GM23338 (cell line): Measurements from ENCODE around the gene SEMA4C. TPM values are rescaled to one million over a fixed set of nuclear protein-coding genes. Genes with fewer than 3 reads are reported as not detected.

Experiments used
- ATAC-seq: fragments of 200-7000 bp; cut with Tn5 transposase; 3 replicates; pipeline ENCODE4 v1.9.1; 2020
- DNase-seq: peaks from one replicate; pipeline ENCODE4 v3.0.0-alpha.2; 2015; ENCODE audit warnings: low spot score
- H2AFZ ChIP-seq: fragments of 200-600 bp; sonication (generic); 2 replicates; pipeline ENCODE4 v1.8.0; 2016; ENCODE audit warnings: antibody characterized with exemption, mild to moderate bottlenecking, moderate library complexity
- H3F3A ChIP-seq: fragments of 200-600 bp; sonication (generic); replicated peaks from 2 replicates; pipeline ENCODE4 v1.8.0; 2017; ENCODE audit warnings: antibody characterized with exemption, mixed run types, low read depth
- H3K27ac ChIP-seq: fragments of 200-600 bp; sonication (generic); 2 replicates; pipeline ENCODE4 v1.6.1; 2016; ENCODE audit warnings: low read depth
- H3K27me3 ChIP-seq: fragments of 200-600 bp; sonication (generic); 2 replicates; pipeline ENCODE4 v1.8.0; 2016; ENCODE audit warnings: mild to moderate bottlenecking, mixed run types, moderate library complexity; ENCODE audit not compliant: insufficient read depth
- H3K36me3 ChIP-seq: fragments of 200-600 bp; sonication (generic); 2 replicates; pipeline ENCODE4 v1.8.0; 2016; ENCODE audit warnings: mild to moderate bottlenecking; ENCODE audit not compliant: insufficient read depth
- H3K4me1 ChIP-seq: fragments of 200-600 bp; sonication (generic); 2 replicates; pipeline ENCODE4 v1.8.0; 2016; ENCODE audit warnings: mild to moderate bottlenecking, moderate library complexity; ENCODE audit not compliant: insufficient read depth
- H3K4me2 ChIP-seq: fragments of 200-600 bp; sonication (generic); 2 replicates; pipeline ENCODE4 v1.7.1; 2017; ENCODE audit warnings: mixed run types
- H3K4me3 ChIP-seq: fragments of 200-600 bp; sonication (generic); 2 replicates; pipeline ENCODE4 v1.6.1; 2016; ENCODE audit warnings: mixed run types
- H3K79me2 ChIP-seq: fragments of 200-600 bp; sonication (generic); replicated peaks from 2 replicates; pipeline ENCODE4 v1.8.0; 2017; ENCODE audit warnings: mild to moderate bottlenecking; ENCODE audit not compliant: insufficient read depth
- H3K9me2 ChIP-seq: fragments of 200-600 bp; sonication (generic); 2 replicates; pipeline ENCODE4 v1.8.0; 2017; ENCODE audit not compliant: insufficient read depth
- H4K20me1 ChIP-seq: fragments of 200-600 bp; sonication (generic); replicated peaks from 2 replicates; pipeline ENCODE4 v1.8.0; 2017; ENCODE audit warnings: mild to moderate bottlenecking; ENCODE audit not compliant: insufficient read depth
- H3K27ac Mint-ChIP-seq: 2 replicates; pipeline ENCODE4 v1.8.0; 2020; ENCODE audit warnings: inconsistent platforms, mild to moderate bottlenecking, moderate library complexity, mixed read lengths
- H3K27me3 Mint-ChIP-seq: 3 replicates; pipeline ENCODE4 v1.8.0; 2022; ENCODE audit warnings: low read depth, mild to moderate bottlenecking, moderate library complexity, mixed read lengths, inconsistent platforms; ENCODE audit not compliant: insufficient read depth, poor library complexity
- H3K36me3 Mint-ChIP-seq: 3 replicates; pipeline ENCODE4 v1.8.0; 2021; ENCODE audit warnings: low read depth, mild to moderate bottlenecking, inconsistent platforms, moderate library complexity, mixed read lengths
- H3K4me1 Mint-ChIP-seq: 3 replicates; pipeline ENCODE4 v1.8.0; 2020; ENCODE audit warnings: mild to moderate bottlenecking, inconsistent platforms, mixed read lengths
- H3K4me3 Mint-ChIP-seq: 3 replicates; pipeline ENCODE4 v1.8.0; 2021; ENCODE audit warnings: moderate library complexity, mild to moderate bottlenecking, inconsistent platforms, mixed read lengths
- H3K9me3 Mint-ChIP-seq: 3 replicates; pipeline ENCODE4 v1.8.0; 2020; ENCODE audit warnings: moderate library complexity, mild to moderate bottlenecking, inconsistent platforms, mixed read lengths
- CREB1 ChIP-seq: fragments of 250-450 bp; sonication (Bioruptor Pico); IDR thresholded peaks from 2 replicates; pipeline ENCODE4 v1.5.0; 2020; ENCODE audit warnings: low read depth, mild to moderate bottlenecking, moderate library complexity
- CTCF ChIP-seq, 2 experiments: fragments of 200-600 bp in 1 of 2; sonication (generic) in 1 of 2; conservative IDR thresholded peaks; 2 replicates each; pipeline versions ENCODE4 v1.5.1 to v1.6.1; 2016 to 2017; ENCODE audit warnings: antibody characterized with exemption in 2 of 2, low read depth in 2 of 2, mild to moderate bottlenecking in 2 of 2, moderate library complexity in 1 of 2
- JUNB ChIP-seq: IDR thresholded peaks from one replicate; pipeline ENCODE4 v1.6.1; 2016; ENCODE audit warnings: antibody characterized with exemption; ENCODE audit not compliant: unreplicated experiment
- POLR2AphosphoS5 ChIP-seq: IDR thresholded peaks from 2 replicates; pipeline ENCODE4 v1.6.1; 2016; ENCODE audit warnings: antibody characterized with exemption, low read depth
- STAT1 ChIP-seq: IDR thresholded peaks from one replicate; pipeline ENCODE4 v1.6.1; 2016; ENCODE audit warnings: antibody characterized with exemption; ENCODE audit not compliant: unreplicated experiment
- ZNF114 ChIP-seq: fragments of 250-450 bp; sonication (Bioruptor Pico); IDR thresholded peaks from 2 replicates; pipeline ENCODE4 v1.5.0; 2020; ENCODE audit warnings: mild to moderate bottlenecking, moderate library complexity
- ZNF331 ChIP-seq: fragments of 250-450 bp; sonication (Bioruptor Pico); IDR thresholded peaks from 2 replicates; pipeline ENCODE4 v1.5.0; 2020; ENCODE audit warnings: low read depth, mild to moderate bottlenecking, moderate library complexity
- ZNF462 ChIP-seq: fragments of 250-450 bp; sonication (Bioruptor Pico); IDR thresholded peaks from 2 replicates; pipeline ENCODE4 v1.5.0; 2020; ENCODE audit warnings: mild to moderate bottlenecking, moderate library complexity
- polyA plus RNA-seq: library from polyadenylated mRNA; unstranded; fragments of >200 nt; fragmentation: Nextera tagmentation; extraction: Ambion mirVana; gene quantifications from 2 replicates; pipeline ENCODE4 v1.2.1, GENCODE V29; 2016
- total RNA-seq: library from RNA; depleted of rRNA; stranded (reverse); fragments of >200 nt; shearing (Covaris generic); gene quantifications from 2 replicates; pipeline ENCODE4 v1.2.3, GENCODE V29; 2014

SEMA4C gene
- total and polyA plus RNA-seq, 2 experiments from 2014 or later = 16.8 to 80.7 TPM

GRCh38 chr2:96826546-96827278 is 43.2 kb downstream of the SEMA4C start:
- H3K9me2 ChIP-seq = no peaks in the 10 kb centered on the region
- no peak for DNase-seq
- Mint-ChIP-seq H3K4me1 (peaks cover 2% of the 10 kb centered on the region; the same call in 2 of the 3 replicates), H3K4me3 (no peak overlapping the region), H3K36me3 (peaks cover 71% of the 10 kb centered on the region), H3K9me3 (no peaks in the 10 kb centered on the region), H3K27ac (no peak overlapping the region), H3K27me3 (peaks cover 3% of the 10 kb centered on the region)
- no peak overlapping the region for H3K4me3 ChIP-seq
- TF ChIP-seq JUNB (no peak), ZNF331 (CRISPR knock-in tag) (no peak), ZNF462 (CRISPR knock-in tag) (no peak), ZNF114 (CRISPR knock-in tag) (no peak), CTCF (conservative IDR thresholded peaks at IDR 0.05; ENCODE audit: low read depth in 2 of 2) (no peak), POLR2AphosphoS5 (no peak), CREB1 (CRISPR knock-in tag) (no peak), STAT1 (no peak)
- peaks cover 6% of the 10 kb centered on the region; the same call in 1 of the 2 replicates for H3F3A ChIP-seq
- no peak overlapping the region for H3K4me2 ChIP-seq
- H4K20me1 ChIP-seq = peaks cover 15% of the 10 kb centered on the region; the same call in 1 of the 2 replicates
- no peaks in the 10 kb centered on the region for H3K27me3 ChIP-seq
- no peaks in the 10 kb centered on the region for H3K4me1 ChIP-seq
- peaks cover 30% of the 10 kb centered on the region for H3K79me2 ChIP-seq
- H2AFZ ChIP-seq = no peak overlapping the region
- H3K36me3 ChIP-seq = peaks cover 16% of the 10 kb centered on the region; the same call in 1 of the 2 replicates
- no peak for ATAC-seq
- H3K27ac ChIP-seq = no peak overlapping the region
